HG03159 (cell line): ENCODE measurements around the gene FGF10.

Experiments
- ATAC-seq: cut with Tn5 transposase; IDR thresholded peaks from one replicate; pipeline ENCODE4 v1.9.1; 2021; ENCODE audit warnings: mild to moderate bottlenecking, moderate library complexity; ENCODE audit not compliant: unreplicated experiment

The FGF10 gene

DNA sequence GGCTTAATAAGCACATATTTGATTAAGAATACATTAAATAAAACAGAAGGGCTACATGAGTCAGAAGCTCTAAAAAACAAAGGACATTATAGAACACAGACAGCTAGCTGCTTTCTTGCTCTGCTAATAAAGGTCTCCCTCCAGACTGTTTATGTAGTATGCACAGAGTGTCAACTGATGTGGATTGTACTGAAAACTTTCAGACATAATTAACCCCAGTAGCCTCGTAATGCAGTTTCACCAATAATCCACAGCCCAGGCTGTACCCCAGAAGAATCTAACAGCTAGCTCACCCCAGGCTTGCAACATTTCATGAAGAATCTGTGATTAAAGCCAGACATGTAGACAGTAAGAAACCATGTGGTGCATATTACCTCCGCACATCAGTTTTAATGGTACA lies 30.8 kb downstream of the FGF10 start:
- ATAC-seq: no peak

DNA sequence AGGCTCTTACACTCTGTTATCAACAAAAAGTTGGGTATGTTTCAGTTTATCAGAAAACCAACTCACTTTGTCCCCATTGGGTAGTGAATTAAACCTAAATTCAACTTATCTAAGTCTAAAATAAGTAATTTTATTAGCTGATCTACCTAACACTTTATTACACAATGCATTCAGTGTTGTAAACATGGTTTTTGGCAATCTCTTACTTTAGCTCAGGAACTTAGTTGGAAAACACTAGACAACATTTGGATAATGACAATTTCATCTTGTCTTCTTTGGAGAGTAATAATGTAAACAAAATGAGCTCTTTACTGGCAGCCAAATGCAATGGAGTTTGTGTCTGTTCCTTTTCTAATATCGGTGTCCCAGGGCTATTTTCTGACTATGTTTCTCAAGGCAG lies 33.0 kb downstream of the FGF10 start:
- ATAC-seq: no peak

DNA sequence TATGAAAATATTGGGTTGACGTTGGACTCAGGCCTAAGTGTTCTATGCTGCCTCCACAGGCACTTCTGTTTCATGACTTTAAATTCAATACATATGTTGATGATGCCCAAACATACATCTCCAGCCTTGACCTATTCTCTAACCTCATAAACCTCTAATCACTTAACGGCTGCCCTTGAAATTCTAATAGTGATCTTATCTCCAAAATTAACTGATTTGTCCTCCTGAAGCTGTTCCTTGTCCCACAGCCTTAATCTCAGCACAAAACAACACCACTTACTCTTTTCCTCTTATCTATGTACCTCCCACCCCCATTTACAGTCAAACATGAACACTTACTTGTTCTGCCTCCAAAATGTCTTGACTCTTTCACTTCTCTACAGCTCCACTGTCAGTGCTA lies 43.3 kb downstream of the FGF10 start:
- no peak for ATAC-seq

DNA sequence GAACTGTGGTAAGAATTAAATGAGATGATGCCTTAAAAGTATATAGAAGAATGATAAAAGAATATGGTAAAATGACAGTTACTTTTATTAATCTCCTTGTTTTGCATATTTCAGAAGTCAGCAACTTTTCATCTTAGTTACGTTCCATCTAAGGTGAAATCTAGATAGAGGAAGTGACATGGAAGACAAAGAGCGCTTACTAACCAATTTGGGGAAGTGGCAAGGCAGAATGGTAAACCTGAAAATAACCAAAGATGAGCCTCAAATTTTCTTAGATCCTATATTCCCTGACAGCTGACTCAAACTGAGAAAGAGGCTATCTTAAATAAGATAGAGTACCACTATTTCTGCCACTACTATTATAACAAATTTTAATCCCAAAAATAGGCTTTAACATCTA lies 52.5 kb downstream of the FGF10 start:
- ATAC-seq: peak; percentile 69

DNA sequence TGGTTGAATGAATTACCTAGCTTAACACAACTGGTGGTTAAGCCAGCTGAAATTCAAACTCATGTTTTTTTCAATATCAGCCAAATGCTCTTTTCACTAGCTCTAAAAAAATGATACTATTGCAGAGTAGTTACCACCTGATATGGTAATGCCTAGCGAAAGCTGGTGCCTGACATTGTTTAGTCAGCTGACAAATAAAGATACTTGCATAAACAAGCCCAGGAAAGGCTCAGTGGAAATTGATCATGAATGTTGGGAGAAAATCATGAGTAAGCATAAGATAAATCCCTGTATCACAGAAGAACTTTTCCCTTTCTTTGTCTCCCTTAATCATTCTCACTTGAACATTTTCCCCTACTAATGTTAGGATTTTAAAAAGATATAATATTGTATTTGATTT lies 54.6 kb downstream of the FGF10 start:
- no peak for ATAC-seq

DNA sequence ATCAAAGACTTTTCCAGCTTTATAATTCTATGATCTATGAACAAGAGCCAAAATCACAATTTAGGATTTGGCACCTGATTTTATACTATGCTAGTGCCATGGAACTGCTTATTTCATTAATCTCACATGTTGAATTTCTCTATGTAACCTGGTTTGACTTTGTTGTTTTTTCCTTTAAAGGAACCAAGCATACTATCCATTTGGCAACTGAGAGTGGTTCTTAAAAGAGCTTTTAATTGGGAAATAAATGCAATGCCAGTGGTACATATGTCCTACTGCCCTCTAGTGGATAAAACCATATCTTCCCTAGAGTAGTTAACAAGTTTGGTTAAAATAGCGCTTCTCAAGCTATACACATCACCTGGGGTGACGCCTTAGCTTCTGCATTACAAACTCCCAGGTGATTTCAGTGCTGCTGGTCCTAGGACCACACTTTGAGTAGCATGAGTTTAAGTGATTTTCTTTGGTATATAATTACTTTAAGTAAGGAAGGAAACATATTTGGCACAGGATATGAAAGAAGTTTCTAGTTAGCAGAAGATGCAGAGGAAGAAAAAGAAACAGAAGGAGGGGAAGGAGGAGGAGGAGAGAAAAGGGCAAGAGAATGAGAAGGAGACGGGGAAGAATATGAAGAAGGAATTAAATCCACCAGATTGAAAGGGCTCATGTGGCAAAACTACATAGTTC lies 56.8 kb downstream of the FGF10 start:
- ATAC-seq: peak; percentile 63

DNA sequence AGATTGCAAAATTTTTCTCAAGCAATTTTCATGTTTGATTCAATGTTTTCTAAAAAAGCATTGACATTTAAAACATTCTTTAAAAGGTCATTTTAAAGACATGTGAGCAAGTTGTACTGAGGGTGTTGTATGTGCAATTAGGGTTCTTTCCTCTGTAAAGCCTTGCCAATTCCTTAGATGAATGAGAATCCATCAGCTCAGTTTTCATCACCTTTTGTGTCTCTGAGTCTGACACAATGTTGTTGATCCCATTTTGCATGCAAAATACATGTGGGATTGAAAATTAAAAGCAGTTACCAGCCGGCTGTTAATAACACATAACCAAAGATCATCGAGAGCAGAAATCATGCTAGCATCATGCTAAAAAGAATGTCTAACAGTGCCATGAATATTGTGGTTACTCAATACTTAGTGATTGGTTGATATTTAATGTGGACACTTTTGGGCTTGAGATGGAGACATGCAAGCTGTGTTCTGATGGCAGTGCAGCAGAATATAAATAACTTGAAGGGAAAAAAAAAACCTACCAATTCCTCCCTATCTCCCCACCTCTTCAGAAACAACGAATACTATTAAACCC lies 57.7 kb downstream of the FGF10 start:
- no peak for ATAC-seq

DNA sequence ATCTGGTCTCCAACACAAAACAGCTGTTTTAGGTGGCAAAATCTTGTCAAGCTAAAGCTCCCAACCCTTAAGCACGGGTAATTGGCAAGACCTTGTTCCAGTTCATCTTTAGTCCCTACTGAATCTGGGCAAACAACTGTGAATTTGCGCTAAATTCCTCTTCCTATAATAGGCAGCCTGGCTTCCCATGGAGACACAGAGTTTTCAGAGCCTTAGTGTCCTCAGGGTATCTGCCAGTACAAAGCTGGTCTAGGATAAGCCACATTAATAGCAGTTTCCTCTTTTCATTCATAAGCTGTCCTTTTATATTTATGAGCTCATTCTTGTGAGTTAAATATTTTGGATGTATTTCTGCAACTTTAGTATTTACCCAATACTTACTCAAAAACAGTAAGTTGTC lies 59.5 kb downstream of the FGF10 start:
- ATAC-seq: no peak

DNA sequence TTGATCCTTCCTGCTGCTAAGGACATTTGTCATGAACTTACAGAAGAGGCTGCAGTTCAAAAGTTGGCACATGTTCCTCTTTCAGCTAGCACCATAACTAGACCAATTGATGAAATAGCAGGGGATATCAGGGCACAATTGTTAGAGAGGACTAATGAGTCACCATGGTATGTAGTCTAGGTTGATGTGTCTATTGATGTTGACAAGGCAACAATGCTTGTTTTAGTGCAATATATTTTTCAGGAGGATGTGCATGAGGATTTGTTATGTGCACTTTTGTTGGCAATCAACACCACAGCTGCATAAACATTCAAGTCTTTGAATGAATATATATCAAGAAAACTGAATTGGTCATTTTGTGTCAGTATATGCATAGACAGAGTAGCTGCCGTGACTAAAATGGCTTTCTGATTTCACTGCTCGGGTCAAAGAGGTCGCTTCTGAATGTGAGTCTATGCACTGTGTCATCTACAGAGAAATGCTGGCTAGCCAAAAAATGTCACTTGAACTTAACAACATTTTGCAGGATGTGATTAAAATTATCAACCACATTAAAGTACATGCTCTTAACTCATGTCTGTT lies 68.0 kb downstream of the FGF10 start:
- no peak for ATAC-seq

DNA sequence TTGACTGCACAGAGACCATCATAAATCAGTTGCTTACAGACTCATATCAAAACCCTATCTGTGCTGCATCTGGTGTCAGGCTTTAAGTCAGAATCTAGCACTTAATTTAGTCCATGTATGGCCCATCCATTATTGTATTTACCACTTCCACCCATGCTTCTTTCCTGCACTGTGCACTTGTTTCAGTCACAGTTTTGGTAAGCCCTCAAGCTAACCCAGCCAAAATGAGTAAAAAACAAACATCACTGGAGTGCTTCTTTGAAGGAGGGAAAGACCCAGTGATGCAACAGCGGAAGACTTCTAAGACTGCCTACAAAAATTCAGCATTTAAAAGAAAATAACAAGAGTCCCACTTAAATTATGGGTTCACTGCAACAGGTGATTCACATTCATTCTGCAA lies 69.0 kb downstream of the FGF10 start:
- no peak for ATAC-seq

DNA sequence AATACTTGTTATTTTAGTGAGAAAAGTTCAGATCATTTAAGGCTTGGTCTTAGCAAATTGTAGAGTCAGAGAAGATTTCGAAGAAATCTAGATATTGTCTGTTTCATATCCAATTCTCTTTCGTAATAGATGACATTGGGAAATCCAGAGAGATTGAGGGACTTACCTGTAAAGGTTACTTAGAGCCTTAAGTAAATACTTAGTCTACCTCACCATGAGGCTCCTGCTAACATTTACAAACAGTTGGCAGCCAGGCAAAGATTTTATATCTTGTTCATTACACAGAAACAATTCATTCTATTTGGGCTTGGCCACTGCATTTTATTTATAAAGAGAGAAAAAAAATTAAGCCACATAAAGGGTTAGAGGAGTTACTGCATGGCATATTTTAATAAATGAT lies 70.3 kb downstream of the FGF10 start:
- ATAC-seq: no peak

DNA sequence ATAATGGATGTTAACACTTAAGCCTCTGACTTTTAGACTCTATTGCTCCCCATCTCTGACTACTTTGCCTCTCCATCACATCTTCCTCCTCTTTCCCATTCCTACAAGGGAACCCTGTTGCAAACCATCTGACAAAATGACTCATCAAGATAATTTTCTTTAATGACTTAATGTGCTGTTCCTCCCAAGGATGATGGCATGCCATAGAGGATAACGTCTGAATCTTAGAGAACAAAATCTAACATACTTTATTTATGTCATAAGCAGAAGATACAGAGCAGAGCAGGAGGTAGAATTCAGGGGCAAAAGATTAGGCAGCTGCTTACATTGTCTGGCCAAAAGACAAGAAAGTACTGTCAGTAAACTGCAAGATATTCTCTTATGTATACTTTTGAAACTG lies 76.8 kb downstream of the FGF10 start:
- no peak for ATAC-seq

DNA sequence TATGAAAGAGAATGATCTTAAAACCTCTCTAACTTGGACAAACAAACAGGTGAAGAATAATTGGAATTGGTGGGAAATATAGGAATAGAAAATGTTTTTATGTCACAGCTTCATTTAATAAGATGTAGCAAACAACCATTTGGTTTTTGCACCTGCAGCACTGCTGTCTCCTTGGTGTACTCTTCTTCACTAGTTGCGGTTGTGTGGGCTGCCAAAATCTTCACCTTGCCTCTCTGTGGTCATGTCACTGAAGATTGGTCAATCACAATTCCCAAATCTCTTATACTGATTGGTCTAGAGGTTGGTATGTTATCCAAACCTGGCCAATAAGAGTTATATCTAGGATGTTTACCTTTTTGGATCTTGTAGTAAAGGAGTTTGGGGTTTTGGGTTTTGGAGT lies 88.7 kb downstream of the FGF10 start:
- no peak for ATAC-seq

DNA sequence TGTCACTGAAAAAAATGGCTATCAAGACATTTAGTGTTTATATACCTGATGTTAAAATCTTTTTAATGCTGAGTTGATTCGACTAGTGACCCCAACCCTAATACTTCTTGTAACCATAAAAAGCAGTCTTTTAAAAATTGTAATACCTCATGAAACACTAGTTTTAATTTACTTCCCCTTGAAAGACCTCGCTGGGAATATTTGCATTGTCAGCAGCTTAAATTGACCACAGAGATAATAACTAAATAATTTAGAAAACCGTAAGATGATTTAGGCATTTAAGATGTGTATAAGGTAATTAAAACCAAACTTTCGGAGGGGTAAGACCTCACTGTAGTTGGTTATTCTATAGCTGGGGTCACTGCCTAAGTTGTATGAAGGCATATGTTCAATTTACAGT lies 89.8 kb downstream of the FGF10 start:
- ATAC-seq: no peak

DNA sequence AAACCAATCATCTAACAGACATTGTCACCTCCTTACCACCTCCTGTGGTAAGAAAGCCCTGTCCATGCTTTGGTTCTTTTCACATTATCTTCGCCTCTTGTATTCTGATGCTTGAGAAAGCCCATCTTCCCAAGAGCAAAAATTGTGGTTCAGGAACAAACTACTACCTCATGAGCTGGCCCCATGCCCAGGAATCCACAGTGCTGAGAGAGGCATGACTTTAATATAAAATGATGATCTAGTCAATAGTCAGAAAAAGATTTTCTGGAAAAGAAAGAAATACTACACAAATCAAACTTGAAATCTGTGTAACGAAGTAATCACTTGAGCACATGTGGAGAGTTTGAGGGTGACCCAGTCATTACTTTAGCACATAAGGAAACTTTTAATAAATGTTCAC lies 94.7 kb downstream of the FGF10 start:
- ATAC-seq: no peak

DNA sequence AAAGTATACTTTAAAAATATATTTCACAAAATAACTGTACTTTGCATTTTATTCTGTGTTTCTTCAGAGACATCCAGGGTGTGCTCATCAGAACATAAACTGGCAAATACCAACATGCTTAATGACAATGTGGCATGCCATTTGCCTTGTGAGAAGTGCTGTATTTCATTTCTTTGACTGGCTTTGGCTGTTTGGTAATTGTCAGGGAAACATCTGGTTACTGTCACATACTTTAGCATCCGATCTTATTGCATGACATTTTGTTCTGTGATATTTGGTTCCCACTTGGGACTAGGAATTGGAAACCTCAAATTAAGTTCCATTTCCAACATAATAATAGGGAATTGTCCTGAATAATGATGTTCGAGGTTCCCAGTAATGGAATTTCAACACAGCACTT lies 96.5 kb downstream of the FGF10 start:
- no peak for ATAC-seq

DNA sequence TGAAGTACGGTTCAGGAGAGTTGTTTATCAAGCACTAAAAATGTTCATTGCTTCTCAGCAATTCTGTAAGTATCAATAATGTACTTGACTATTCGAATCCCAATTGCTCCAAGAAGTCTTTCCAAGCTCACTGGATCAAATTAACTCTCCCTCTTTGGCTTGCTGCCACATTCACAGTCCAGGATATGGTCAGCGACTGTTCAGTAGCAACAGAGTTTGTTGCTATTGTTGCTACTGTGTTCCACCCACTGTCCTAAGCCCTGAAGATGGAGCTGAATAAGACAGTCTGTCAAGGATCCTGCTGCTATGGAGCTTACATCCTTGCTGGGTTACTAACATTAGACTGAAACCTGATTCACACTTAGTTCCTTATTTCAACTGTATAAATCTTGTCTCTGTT lies 110.8 kb downstream of the FGF10 start:
- no peak for ATAC-seq

DNA sequence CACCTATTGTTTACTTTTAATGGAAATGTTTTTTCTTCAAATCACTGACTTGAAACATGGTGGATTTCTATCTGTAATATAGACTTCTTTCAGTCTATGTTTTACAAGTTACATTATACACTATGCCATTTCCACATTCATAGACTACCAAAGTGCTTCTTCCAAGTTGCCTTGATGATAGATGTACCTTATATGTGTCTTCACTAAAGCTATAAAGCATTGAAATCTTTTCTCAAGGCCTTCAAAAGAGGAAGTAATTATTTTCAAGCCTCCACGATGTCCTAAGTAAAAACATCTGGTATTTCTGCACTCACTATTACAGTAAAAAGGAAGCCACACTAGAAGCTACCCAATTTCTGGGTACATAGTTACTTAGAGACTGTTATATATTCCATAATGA lies 113.3 kb downstream of the FGF10 start:
- no peak for ATAC-seq

DNA sequence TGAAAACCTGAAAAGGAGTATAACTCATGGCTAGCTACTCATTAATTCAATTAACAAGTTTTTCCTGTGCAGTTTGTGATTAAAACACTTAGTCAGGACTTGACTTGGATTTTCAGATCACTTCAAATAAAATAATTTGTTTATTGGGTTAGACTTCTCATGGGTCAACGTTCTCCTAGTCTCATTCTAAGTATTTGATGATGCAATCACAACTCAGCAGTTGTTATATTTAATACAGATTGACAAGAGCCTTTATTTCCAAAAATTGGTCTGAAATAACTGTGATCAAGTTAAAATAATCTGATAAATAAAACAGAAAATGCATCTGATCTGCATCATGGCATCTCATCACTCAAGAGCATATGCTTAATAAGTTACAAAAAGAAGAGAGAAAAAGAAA lies 113.9 kb downstream of the FGF10 start:
- ATAC-seq: no peak

DNA sequence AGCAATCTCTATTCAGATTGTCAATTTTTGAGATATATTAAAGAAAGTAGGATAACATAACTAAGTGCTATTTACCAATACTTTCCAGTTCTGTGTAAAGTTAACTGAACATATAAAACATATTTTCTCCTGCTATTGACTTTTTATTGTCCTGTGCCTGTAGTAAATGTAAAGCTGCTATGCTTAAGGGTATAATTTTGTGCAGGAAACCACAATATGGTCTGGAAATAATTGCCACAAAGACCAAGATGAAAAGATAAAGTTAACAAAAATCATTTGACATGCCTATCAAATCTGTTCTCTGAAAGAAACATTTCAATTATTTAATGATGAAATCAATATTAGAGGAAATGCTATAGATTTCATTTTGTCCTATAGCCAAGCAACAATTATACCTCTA lies 121.3 kb downstream of the FGF10 start:
- ATAC-seq: no peak

DNA sequence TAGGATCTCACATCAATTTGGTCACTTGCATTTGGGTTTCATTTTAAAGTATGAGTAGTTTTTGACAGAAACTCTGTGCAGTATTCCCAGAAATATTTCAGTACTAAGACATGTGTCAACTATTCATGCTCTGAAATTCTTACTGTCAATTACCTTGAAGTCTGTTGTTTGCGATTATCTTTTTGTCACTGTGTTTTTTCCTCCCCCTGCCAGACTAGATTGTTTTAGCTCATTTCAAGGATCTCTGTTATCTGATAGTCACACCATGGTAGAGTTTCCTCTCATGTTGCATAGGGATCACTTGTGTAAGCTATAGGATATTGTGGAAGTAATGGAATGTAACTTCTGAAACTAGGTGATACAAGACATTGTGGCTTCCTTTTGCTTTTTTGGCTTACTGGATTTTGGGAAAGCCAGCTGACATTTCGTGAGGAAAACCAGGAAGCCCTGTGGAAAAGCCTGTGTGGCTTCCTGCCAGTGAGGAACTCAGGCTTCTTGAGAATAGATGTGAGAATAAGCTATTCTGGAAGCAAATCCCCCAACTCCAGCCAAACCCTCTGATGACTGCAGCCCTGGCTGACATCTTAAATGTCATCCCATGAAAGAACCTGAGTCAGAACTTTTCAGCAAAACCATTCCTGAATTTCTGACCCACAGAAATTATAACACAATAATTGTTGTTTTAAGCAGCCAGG lies 122.2 kb downstream of the FGF10 start:
- no peak for ATAC-seq

DNA sequence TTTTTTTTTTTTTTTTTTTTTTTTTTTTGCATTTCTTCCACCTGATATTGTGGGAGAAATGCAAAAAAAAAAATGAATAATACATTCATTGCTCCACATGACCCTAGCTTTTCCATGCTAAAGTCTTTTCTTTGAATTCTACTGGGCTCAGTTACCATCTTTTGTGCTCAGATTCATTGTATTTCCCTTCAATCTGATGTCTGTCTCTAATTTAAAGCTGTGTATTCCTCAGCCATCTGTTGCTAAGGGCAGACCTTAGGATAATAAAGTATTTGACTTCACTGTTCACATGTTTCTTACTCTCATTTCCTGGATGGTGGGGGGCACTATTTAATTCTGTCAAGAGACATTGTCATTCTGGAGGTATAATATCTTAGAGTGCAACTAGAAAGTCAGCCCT lies 123.5 kb downstream of the FGF10 start:
- no peak for ATAC-seq
